Measurements from ENCODE around the gene PLCD1. TPM values are rescaled to one million over a fixed set of nuclear protein-coding genes. Genes with fewer than 3 reads are reported as not detected.

The PLCD1 gene
- total RNA-seq, 1 donor from 2014 or later: 32.2 TPM

DNA sequence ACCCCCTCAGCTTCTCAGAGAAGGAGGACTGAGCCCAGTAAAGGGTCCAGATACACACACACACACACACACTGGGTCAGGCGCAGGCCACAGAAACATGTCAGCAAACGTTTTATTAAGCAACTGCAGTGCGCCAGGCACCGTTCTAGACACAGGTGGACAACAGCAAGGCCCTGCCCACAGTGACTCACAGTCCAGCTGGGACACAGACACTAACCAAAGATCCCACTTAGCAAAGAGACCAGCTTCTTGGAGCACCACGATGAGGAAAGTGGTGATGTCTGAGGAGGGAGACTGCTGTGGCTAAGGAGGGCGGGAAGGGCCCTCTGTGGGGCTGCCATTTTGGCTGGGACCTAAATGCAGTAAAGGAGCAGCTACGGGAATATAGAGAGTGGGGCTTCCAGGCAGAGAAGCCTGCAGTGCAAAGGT is 41.7 kb downstream of the PLCD1 start:
- Histone ChIP-seq H3K9me3 (no peaks in the 10 kb centered on the region), H3K36me3 (peaks cover 2% of the 10 kb centered on the region), H3K27me3 (no peaks in the 10 kb centered on the region), H3K4me1 (peaks cover 12% of the 10 kb centered on the region), H3K4me3 (no peak overlapping the region), H3K27ac (peak overlapping the region; percentile 68)
- intact Hi-C loops (cut with DNase I): no loop called here
- ATAC-seq (no peak), DNase-seq (peak; percentile 59)
- TF ChIP-seq, protein P1, sequence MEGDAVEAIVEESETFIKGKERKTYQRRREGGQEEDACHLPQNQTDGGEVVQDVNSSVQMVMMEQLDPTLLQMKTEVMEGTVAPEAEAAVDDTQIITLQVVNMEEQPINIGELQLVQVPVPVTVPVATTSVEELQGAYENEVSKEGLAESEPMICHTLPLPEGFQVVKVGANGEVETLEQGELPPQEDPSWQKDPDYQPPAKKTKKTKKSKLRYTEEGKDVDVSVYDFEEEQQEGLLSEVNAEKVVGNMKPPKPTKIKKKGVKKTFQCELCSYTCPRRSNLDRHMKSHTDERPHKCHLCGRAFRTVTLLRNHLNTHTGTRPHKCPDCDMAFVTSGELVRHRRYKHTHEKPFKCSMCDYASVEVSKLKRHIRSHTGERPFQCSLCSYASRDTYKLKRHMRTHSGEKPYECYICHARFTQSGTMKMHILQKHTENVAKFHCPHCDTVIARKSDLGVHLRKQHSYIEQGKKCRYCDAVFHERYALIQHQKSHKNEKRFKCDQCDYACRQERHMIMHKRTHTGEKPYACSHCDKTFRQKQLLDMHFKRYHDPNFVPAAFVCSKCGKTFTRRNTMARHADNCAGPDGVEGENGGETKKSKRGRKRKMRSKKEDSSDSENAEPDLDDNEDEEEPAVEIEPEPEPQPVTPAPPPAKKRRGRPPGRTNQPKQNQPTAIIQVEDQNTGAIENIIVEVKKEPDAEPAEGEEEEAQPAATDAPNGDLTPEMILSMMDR (IDR thresholded peaks at IDR 0.05): no peak

DNA sequence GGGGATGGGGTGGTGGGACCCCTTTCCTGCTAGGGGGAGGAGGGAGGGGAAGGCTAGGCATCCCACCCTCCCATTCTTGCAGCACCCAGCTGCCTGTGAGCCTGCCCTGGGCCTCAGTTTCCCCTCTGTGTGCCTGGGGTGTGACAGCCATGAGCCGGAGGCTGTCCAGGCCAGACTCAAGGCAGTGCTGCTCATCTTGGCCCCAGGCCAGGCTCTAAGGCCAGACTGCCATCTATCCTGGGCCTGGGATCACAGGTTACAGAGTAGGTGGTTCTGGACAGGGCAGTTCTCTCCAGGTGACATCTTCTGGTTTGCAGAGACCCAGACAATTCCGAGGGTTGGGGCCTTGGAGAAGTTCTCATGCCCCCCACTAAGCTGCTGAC is 42.1 kb downstream of the PLCD1 start:
- intact Hi-C loops (cut with DNase I): no loop called here
- Histone ChIP-seq H3K27me3 (no peaks in the 10 kb centered on the region), H3K4me1 (peaks cover 12% of the 10 kb centered on the region), H3K36me3 (peaks cover 7% of the 10 kb centered on the region), H3K27ac (peak overlapping the region; percentile 68), H3K9me3 (no peaks in the 10 kb centered on the region), H3K4me3 (no peak overlapping the region)
- ATAC-seq (peak; percentile 1), DNase-seq (no peak)
- TF ChIP-seq, protein P1 (IDR thresholded peaks at IDR 0.05): no peak

GRCh38 chr3:37986479-37987314 is 42.7 kb downstream of the PLCD1 start:
- H3K27ac ChIP-seq: peak overlapping the region; percentile 68
- peak; percentile 89 for DNase-seq
- H3K4me3 ChIP-seq: no peak overlapping the region
- H3K36me3 ChIP-seq: peaks cover 13% of the 10 kb centered on the region
- intact Hi-C loops (cut with DNase I): no loop called here
- no peaks in the 10 kb centered on the region for H3K9me3 ChIP-seq
- peaks cover 12% of the 10 kb centered on the region for H3K4me1 ChIP-seq
- ATAC-seq: peak; percentile 88
- TF ChIP-seq, protein P1 (IDR thresholded peaks at IDR 0.05): no peak
- H3K27me3 ChIP-seq: no peaks in the 10 kb centered on the region

DNA sequence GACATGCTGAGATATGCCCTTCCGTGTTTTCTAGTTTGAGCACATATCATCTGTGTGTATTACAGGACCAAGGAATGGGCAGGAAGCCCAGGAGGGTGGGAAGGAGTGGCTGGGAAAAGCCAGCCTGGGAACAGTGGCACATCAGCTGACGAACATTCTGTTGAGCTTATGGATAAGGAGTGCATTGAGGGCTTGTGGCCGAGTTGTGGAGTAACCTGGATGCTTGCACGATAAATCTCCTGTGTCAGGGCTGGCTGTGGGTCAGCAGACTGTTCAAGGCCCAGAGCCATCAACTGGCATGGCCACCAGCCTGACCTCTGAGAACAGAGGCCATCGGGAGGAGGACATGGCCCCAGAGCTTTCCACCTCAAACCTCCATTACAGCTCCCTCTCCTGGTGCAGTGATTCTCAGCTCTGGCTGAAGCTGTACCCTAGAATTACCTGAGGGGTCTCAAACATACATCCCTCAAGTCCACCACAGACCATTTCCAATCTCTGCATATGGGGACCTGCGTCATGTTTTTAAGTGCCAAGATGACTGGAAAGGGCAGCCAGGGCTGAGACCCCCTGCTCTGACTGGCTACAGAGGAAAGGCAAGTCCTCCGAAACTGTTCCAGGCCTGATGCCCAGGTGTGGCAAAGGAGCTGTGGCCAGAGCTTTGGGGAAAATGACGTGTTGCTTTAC is 43.7 kb downstream of the PLCD1 start:
- Histone ChIP-seq H3K27ac (peak overlapping the region; percentile 30), H3K27me3 (no peaks in the 10 kb centered on the region), H3K9me3 (no peaks in the 10 kb centered on the region), H3K4me3 (no peak overlapping the region), H3K36me3 (peaks cover 22% of the 10 kb centered on the region), H3K4me1 (peaks cover 12% of the 10 kb centered on the region)
- TF ChIP-seq, protein P1 (IDR thresholded peaks at IDR 0.05): no peak
- intact Hi-C loops (cut with DNase I): no loop called here
- DNase-seq (peak; percentile 77), ATAC-seq (peak; percentile 55)

DNA sequence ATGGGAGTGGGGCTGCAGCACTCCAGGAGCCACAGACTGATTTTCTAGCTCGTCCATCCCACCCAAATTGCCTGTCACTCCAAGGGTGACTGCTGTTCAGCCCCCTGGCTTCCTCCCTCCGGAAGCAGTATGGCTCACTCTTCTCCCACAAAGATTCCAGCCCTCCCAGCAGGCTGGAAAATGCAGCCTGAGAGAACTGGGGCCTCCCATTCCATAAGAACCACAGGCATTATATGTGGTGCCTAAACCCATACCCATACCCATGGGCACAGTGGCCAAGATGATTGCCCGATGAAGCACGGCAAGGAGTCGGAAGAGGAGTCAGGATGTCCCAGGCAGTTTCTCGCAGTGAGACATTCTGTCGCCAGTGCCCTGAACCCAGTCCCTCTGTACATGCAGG is 44.8 kb downstream of the PLCD1 start:
- ATAC-seq (no peak), DNase-seq (no peak)
- Histone ChIP-seq H3K27ac (no peak overlapping the region), H3K27me3 (no peaks in the 10 kb centered on the region), H3K4me3 (no peak overlapping the region), H3K9me3 (no peaks in the 10 kb centered on the region), H3K36me3 (peaks cover 29% of the 10 kb centered on the region), H3K4me1 (peaks cover 15% of the 10 kb centered on the region)
- TF ChIP-seq, protein P1 (IDR thresholded peaks at IDR 0.05): no peak
- intact Hi-C loops (cut with DNase I): no loop called here
